ENCODE measurements around the gene ADRM1.

Gene ADRM1

DNA sequence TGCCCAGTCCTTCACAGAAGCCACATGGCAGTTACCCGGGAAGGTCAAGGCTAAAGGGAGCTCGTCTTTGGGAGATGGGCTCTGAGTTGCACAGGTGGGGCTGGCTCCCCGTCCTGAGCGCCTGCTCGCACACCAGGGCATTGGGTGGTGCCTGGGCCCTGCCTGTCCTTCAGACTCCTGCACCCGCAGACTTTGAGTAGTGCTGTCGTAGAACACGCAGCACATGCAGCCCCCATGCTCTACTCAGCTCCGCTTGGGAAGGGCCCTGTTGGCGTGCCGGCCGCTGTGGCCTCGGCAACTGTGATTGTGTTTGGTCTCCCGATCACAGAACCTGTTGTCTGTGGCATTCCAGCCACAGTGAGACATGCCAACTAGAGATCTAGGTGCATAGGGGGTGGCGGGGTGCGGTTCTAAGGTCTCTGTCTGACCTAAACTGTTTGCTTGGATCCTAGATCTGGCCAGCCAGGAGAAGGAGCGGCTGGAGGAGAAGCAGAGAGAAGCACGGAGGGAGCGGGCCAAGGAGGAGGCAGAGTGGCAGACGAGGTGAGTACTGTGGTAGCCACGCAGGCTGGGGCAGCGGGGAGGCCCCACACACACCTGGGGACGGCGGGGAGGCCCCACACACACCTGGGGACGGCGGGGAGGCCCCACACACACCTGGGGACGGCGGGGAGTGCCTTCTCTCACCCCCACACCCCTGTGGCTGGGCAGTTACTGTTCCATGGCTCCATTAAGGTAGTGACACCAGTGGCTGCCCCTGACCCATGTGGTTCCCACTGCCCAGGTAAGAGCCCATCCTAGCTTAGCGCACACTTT, 11.3 kb upstream of the ADRM1 start:
- FAIRE-seq, result no peak
- no peak for DNase-seq (ENCODE audit: insufficient read length, low spot score)

DNA sequence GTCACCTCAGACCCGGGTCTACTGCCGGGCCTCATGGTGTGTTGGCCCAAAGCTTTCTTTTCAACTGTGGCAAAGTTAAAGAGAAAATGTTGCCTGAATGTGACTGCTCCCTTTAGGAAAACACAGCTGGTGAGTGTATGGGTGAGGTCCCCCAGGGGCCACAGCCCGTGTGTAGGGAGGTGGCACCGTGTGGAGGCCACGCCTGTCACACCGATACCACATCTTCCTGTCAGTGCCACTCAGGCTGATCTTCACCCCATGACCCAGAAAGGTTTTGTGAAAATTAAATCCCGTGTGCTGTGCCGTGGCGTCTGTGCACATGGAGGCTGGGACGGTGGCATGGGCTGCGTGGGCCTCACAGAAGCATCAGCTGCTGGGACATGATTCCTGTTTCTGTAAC, 10.7 kb upstream of the ADRM1 start:
- TF ChIP-seq, protein P1, sequence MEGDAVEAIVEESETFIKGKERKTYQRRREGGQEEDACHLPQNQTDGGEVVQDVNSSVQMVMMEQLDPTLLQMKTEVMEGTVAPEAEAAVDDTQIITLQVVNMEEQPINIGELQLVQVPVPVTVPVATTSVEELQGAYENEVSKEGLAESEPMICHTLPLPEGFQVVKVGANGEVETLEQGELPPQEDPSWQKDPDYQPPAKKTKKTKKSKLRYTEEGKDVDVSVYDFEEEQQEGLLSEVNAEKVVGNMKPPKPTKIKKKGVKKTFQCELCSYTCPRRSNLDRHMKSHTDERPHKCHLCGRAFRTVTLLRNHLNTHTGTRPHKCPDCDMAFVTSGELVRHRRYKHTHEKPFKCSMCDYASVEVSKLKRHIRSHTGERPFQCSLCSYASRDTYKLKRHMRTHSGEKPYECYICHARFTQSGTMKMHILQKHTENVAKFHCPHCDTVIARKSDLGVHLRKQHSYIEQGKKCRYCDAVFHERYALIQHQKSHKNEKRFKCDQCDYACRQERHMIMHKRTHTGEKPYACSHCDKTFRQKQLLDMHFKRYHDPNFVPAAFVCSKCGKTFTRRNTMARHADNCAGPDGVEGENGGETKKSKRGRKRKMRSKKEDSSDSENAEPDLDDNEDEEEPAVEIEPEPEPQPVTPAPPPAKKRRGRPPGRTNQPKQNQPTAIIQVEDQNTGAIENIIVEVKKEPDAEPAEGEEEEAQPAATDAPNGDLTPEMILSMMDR (IDR thresholded peaks at IDR 0.05; ENCODE audit: insufficient read depth, missing control alignments), result no peak
- DNase-seq (ENCODE audit: insufficient read length, low spot score), result no peak
- FAIRE-seq, result no peak

More for the DNA sequence above, 11.3 kb upstream of the ADRM1 start:
- TF ChIP-seq, protein P1 (IDR thresholded peaks at IDR 0.05; ENCODE audit: insufficient read depth, missing control alignments), result no peak

DNA sequence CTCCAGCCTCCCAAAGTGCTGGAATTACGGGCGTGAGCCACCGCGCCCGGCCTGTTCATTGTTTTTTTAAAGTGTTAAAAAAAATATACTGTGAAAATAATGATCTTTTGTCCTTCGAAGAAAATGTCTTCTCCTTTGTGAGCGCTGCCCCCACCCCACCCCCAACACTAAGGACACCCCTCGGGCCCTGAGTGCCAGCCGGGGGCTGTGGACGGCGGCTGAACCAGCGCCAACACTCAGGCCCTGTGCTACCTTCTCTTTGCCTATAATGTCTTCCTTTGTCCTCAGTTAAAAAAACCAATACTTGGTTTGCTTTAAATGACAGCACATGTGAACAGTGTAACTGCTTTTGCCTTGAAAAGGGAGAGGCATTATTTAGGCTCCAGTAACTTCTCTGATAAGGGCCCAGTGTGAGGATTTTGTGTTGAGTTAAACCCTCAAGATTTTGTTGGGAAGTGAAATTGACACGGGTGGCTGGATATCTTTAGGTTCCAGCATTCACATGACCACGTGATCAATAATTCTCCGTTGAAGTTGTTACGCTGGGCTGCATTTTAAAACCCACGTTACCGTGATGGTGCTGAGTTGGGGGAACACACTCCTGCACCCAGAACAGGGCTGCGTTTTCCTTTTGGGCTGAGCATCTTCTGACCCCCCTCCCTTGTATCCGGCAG, 9.5 kb upstream of the ADRM1 start:
- DNase-seq (ENCODE audit: insufficient read length, low spot score) (no peak), FAIRE-seq (no peak)
- TF ChIP-seq, protein P1 (IDR thresholded peaks at IDR 0.05; ENCODE audit: insufficient read depth, missing control alignments), result no peak

DNA sequence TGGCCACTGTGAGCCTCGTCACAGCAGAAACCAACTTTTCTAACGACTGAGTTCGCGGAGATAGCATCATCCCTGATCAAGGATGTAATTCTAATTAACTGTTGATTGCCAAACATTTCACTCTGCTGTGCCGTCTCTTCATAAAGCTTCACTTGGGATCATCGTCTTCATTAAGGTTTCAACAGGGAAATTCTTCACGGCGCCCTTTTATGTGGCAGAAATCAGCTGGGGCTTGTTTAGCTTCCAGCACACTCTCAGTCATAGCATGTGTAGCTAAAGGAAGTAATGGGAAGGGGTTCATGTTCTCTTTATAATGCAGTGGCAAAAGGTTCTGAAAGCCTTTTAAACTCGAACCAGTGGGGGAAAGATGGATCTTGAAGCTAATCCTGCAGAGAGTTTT, 8.9 kb upstream of the ADRM1 start:
- no peak for DNase-seq (ENCODE audit: insufficient read length, low spot score)
- FAIRE-seq, result no peak
- TF ChIP-seq, protein P1 (IDR thresholded peaks at IDR 0.05; ENCODE audit: insufficient read depth, missing control alignments), result no peak

DNA sequence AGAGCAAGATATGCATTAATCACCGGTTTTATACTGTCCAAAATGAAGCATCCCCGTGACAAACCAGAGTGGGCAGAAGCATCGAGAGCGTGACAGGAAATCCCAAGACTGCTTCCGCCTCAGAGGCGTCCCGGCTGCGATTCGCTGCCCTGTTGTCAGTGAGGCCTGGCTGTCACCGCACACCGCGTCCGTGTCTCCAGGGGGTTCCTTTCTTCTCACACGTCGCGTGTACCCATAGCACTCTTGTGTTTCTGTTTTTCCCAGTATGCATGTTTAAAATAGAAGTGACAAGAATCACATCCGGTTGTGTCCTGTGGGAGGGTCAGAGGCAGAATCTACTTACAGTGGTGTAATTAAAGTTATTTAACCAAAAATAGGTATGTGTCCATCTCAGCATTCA, 8.3 kb upstream of the ADRM1 start:
- FAIRE-seq (no peak), DNase-seq (ENCODE audit: insufficient read length, low spot score) (no peak)
- TF ChIP-seq, protein P1 (IDR thresholded peaks at IDR 0.05; ENCODE audit: insufficient read depth, missing control alignments), result no peak

DNA sequence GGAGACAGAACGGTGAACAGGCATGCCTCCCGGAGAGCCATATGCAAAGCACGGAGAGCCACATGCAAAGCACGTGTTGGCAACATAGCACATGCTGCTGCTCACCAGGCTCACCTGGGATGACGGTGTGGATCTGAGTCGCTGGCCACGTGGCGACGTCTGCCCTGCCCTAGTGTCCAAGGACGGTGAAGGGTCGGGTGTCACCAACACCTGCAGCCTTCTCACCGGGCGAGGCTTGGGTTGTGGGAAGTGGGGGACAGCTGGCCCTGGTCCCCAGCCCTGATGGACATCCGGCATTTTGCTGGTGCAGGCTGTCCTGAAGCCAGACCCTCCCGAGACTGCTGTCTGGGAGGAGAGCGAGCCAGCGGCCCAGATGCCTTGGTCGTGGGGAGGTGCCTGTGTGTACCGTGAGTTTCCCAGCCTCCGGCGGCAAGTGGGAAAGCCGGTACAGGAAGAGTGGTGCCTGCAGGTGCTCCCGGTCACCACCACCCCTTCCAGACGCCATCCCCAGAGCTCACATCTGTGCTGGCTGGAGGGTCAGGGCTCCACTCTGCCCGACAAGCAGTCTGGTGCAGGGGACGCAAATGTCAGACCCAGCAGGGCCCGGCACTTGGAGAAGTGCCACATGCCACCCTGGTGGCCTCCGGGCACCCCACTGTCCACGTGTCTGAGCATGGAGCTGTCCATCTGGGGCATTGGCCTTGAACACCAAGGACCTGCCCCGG, 5.9 kb upstream of the ADRM1 start:
- TF ChIP-seq, protein P1 (IDR thresholded peaks at IDR 0.05; ENCODE audit: insufficient read depth, missing control alignments), result no peak
- FAIRE-seq (no peak), DNase-seq (ENCODE audit: insufficient read length, low spot score) (no peak)

All from D721Med (cell line).